GM12801 (cell line): ENCODE data around the gene GEMIN2.

Experiments
- CTCF ChIP-seq: IDR thresholded peaks from one replicate; pipeline ENCODE4 v1.5.1; 2011; ENCODE audit warnings: control low read depth; ENCODE audit not compliant: insufficient read length; ENCODE audit errors: extremely low read depth

GEMIN2 gene

GRCh38 chr14:39107591-39107996, 6.5 kb upstream of the GEMIN2 start:
- no peak for TF ChIP-seq CTCF

- no peak for TF ChIP-seq CTCF
Measured at GRCh38 chr14:39108791-39109190, 5.3 kb upstream of the GEMIN2 start.

- TF ChIP-seq CTCF = no peak
Measured at GRCh38 chr14:39109893-39110715, 4.0 kb upstream of the GEMIN2 start.

DNA sequence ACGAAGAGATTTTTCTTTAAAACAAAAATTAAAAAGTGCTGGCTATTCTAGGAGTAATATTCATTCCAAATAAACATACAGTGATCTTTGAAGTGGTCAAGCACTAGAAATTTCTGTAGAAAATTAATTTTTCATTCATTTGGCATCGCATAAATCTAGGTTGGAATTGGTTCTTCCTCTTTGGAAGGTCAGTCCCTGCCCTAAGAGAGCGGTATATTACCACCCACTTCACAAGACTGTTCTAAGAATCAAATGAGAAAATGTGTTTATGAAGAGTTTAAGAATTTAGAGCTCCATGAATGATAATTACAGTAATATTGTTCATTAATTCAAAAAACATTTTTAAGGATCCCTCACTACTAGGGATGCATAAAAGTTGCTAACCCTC, 444 bp upstream of the GEMIN2 start:
- no peak for TF ChIP-seq CTCF

DNA sequence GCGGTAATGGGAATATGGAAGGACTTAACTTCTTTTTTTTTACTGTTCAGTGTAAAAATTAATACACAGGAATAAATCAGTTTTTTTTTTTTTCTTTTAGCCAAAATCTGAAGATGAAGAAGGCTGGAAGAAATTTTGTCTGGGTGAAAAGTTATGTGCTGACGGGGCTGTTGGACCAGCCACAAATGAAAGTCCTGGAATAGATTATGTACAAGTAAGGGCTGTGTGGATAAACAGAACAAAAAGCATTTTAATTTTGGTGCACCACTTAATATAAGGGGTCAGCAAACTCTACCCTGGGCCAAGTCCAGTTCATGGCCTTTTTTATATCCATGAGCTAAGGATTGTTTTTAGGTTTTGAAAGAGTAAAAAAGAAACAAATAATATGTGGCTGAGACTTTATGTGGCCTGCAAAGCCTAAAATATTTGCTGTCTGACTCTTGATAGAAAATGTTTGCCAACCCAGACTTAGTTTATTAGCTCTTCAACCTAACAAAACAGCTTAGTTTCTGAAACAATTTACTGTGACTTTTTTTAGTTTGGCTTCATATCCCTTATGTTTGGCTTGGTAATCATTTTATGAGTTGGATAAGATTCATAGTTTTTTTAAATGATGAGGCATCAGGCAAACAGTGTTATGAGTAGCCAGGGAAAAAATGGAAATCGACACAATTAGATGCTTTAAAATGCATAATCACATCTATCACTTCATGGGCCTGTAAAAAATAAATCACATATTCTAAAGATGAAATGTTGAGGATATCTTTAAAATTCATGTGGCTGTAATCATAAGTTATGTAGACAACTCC, 8.4 kb downstream of the GEMIN2 start:
- TF ChIP-seq CTCF = no peak

- no peak for TF ChIP-seq CTCF
Measured at GRCh38 chr14:39138440-39138839, 24.3 kb downstream of the GEMIN2 start.

DNA sequence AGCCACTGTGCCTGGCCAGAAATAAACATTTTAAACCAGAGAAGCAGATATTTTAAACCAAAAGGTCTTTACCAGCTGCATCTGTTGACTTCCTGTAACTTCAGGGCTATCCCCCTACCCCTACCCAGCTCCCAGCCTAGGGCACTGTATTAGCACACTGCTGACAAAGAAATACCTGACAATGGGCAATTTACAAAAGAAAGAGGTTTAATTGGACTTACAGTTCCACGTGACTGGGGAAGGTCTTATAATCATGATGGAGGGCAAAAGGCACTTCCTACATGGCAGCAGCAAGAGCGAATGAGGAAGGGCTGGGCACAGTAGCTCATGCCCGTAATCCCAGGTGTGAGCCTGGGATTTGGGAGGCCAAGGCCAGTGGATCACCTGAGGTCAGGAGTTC, 26.0 kb downstream of the GEMIN2 start:
- TF ChIP-seq CTCF = no peak
